Kidney (tissue), 14 donors: ENCODE measurements around the gene NEURL4. TPM values are rescaled to one million over a fixed set of nuclear protein-coding genes. Genes with fewer than 3 reads are reported as not detected.
"Not testable (repeated sequence)": the region's sequence is repeated elsewhere in the genome, so short reads cannot be mapped to it uniquely, and the experiment has no call there.

Experiments used
- DNase-seq, 5 donors: peaks; one replicate each; pipeline ENCODE4 v3.0.0-alpha.2; 2013 to 2020
- FAIRE-seq: peaks from 2 replicates; lab custom pipeline; 2012; peaks lifted over from hg19 to GRCh38; lab: Jason Lieb, UNC
- H3K27ac ChIP-seq, 2 donors: one replicate each; pipeline ENCODE4 v1.7.0; 2013; ENCODE audit warnings: low read depth in 2 of 2, low read length in 2 of 2, inconsistent platforms in 1 of 2
- H3K27me3 ChIP-seq: one replicate; pipeline ENCODE4 v1.7.1; 2013; ENCODE audit warnings: low read length, inconsistent platforms; ENCODE audit not compliant: control insufficient read depth, insufficient read depth
- H3K36me3 ChIP-seq, 3 donors: one replicate each; pipeline versions ENCODE4 v1.7.0 to v1.7.1; 2013; ENCODE audit warnings: low read length in 3 of 3, control low read depth in 1 of 3, inconsistent platforms in 1 of 3; ENCODE audit not compliant: insufficient read depth in 3 of 3, control insufficient read depth in 2 of 3
- H3K4me1 ChIP-seq, 3 donors: one replicate each; pipeline versions ENCODE4 v1.7.0 to v1.7.1; 2013; ENCODE audit warnings: low read length in 3 of 3, inconsistent platforms in 1 of 3, low read depth in 1 of 3; ENCODE audit not compliant: control insufficient read depth in 2 of 3, insufficient read depth in 2 of 3
- H3K4me3 ChIP-seq, 3 donors: one replicate each; pipeline versions ENCODE4 v1.7.0 to v1.8.1; 2013; ENCODE audit warnings: low read length in 3 of 3, control low read depth in 1 of 3, inconsistent platforms in 1 of 3
- H3K9ac ChIP-seq, 3 donors: one replicate each; pipeline versions ENCODE4 v1.7.0 to v1.7.1; 2013; ENCODE audit warnings: low read length in 3 of 3, control low read depth in 1 of 3, inconsistent platforms in 1 of 3
- H3K9me3 ChIP-seq, 3 donors: one replicate each; pipeline versions ENCODE4 v1.7.0 to v1.7.1; 2013; ENCODE audit warnings: low read length in 3 of 3, control low read depth in 1 of 3, inconsistent platforms in 1 of 3; ENCODE audit not compliant: control insufficient read depth in 2 of 3, insufficient read depth in 1 of 3
- CTCF ChIP-seq: IDR thresholded peaks from 3 replicates; pipeline ENCODE4 v1.5.1; 2012; ENCODE audit warnings: mild to moderate bottlenecking, moderate library complexity, borderline replicate concordance; ENCODE audit not compliant: insufficient read depth; ENCODE audit errors: extremely low read depth
- intact Hi-C: fragments of 100-400 bp; cut with DNase I; formaldehyde crosslinking; loops from one replicate; pipeline ENCODE4 v1.11.1; 2022
- polyA plus RNA-seq: library from polyadenylated mRNA; stranded (reverse); fragments of 350-450 nt; fragmentation: Illumina TruSeq; extraction: RNeasy Lipid Tissue Mini Kit (QIAGEN cat#74804); gene quantifications from one replicate; pipeline ENCODE4 v1.2.3, GENCODE V29; 2014; ENCODE audit warnings: low read depth, low replicate concordance; ENCODE audit not compliant: insufficient read depth
- total RNA-seq: library from RNA; stranded (reverse); fragmentation: NEBNext Ultra II Directional; extraction: Animal tissue kit (Norgen Biotek cat#: 25700); gene quantifications from one replicate; pipeline ENCODE4 v1.2.1, GENCODE V29; 2021
- donor health status: control.
- donor health status: control.
- donor health status: control.
- donor health status: control.
- donor health status: control.
- donor health status: DM: yes; HTN: yes; CAD: no.
- donor health status: Normal renal cell carcinoma (clear cell type).

The NEURL4 gene
- total and polyA plus RNA-seq, 2 donors from 2014 or later, result 21.2 to 44.7 TPM

- no peak for DNase-seq
- FAIRE-seq, result no peak
- H3K4me1 ChIP-seq, result no peaks in the 10 kb centered on the region
- no peak overlapping the region for H3K27ac ChIP-seq
- TF ChIP-seq CTCF, result no peak
- H3K27me3 ChIP-seq, result no peaks in the 10 kb centered on the region
- intact Hi-C loops, result no loop called here
- no peak overlapping the region for H3K9ac ChIP-seq
- no peaks in the 10 kb centered on the region for H3K9me3 ChIP-seq
- no peaks in the 10 kb centered on the region for H3K36me3 ChIP-seq
- no peak overlapping the region for H3K4me3 ChIP-seq
These were observed 40.7 kb upstream of the NEURL4 start for GRCh38 chr17:7369825-7370224.

GRCh38 chr17:7368599-7368994 lies 39.5 kb upstream of the NEURL4 start:
- H3K9ac ChIP-seq, DNase-seq, H3K4me3 ChIP-seq, intact Hi-C loops, H3K9me3 ChIP-seq, H3K27me3 ChIP-seq, H3K4me1 ChIP-seq, H3K27ac ChIP-seq, FAIRE-seq, H3K36me3 ChIP-seq: not testable (repeated sequence)

GRCh38 chr17:7367918-7368598 lies 38.9 kb upstream of the NEURL4 start:
- TF ChIP-seq CTCF, result no peak
- H3K4me3 ChIP-seq, result no peak overlapping the region
- intact Hi-C loops, result no loop called here
- H3K9me3 ChIP-seq, result no peaks in the 10 kb centered on the region
- no peaks in the 10 kb centered on the region for H3K36me3 ChIP-seq
- no peak overlapping the region for H3K9ac ChIP-seq
- no peaks in the 10 kb centered on the region for H3K4me1 ChIP-seq
- DNase-seq (no peak), FAIRE-seq (no peak)
- no peak overlapping the region for H3K27ac ChIP-seq
- H3K27me3 ChIP-seq, result no peaks in the 10 kb centered on the region

GRCh38 chr17:7367083-7367482 lies 37.9 kb upstream of the NEURL4 start:
- no peak overlapping the region for H3K9ac ChIP-seq
- DNase-seq (peak in 1 of 5 donors; percentile 32), FAIRE-seq (no peak)
- intact Hi-C loops, result no loop called here
- TF ChIP-seq CTCF, result no peak
- no peak overlapping the region for H3K4me3 ChIP-seq
- H3K36me3 ChIP-seq, result no peaks in the 10 kb centered on the region
- H3K27me3 ChIP-seq, result no peaks in the 10 kb centered on the region
- H3K9me3 ChIP-seq, result no peaks in the 10 kb centered on the region
- no peaks in the 10 kb centered on the region for H3K4me1 ChIP-seq
- no peak overlapping the region for H3K27ac ChIP-seq

GRCh38 chr17:7365963-7366362 lies 36.8 kb upstream of the NEURL4 start:
- H3K36me3 ChIP-seq, H3K9ac ChIP-seq, H3K4me3 ChIP-seq, FAIRE-seq, H3K9me3 ChIP-seq, DNase-seq, H3K27ac ChIP-seq, H3K4me1 ChIP-seq, H3K27me3 ChIP-seq, intact Hi-C loops: not testable (repeated sequence)
